Stimulated activated naive CD8-positive, alpha-beta T cell treated with anti-CD3 and anti-CD28 coated beads, Interleukin-15, amount 100 ng/mL, for 72 hours (primary cell): Measurements from ENCODE around the gene TMPRSS4.

Experiments
- ATAC-seq: fragments of 150-1000 bp; cut with Tn5 transposase; 2 replicates; pipeline ENCODE4 v1.10.0; 2021; ENCODE audit warnings: mild to moderate bottlenecking, moderate library complexity
- DNase-seq, 2 donors: peaks; one replicate each; pipeline ENCODE4 v3.0.0; 2021 to 2022
- H3K27ac Mint-ChIP-seq, 2 donors: one replicate each; pipeline ENCODE4 v1.8.0; 2022; ENCODE audit warnings: mild to moderate bottlenecking in 2 of 2, mixed read lengths in 2 of 2, moderate library complexity in 2 of 2
- H3K27me3 Mint-ChIP-seq: one replicate; pipeline ENCODE4 v1.8.0; 2022; ENCODE audit warnings: mixed read lengths
- H3K4me1 Mint-ChIP-seq: one replicate; pipeline ENCODE4 v1.8.0; 2022; ENCODE audit warnings: mild to moderate bottlenecking, mixed read lengths
- H3K4me3 Mint-ChIP-seq, 2 donors: one replicate each; pipeline ENCODE4 v1.8.0; 2022; ENCODE audit warnings: mild to moderate bottlenecking in 2 of 2, mixed read lengths in 2 of 2, moderate library complexity in 1 of 2
- H3K9me3 Mint-ChIP-seq, 2 donors: one replicate each; pipeline ENCODE4 v1.8.0; 2022; ENCODE audit warnings: mixed read lengths in 2 of 2

Gene TMPRSS4

DNA sequence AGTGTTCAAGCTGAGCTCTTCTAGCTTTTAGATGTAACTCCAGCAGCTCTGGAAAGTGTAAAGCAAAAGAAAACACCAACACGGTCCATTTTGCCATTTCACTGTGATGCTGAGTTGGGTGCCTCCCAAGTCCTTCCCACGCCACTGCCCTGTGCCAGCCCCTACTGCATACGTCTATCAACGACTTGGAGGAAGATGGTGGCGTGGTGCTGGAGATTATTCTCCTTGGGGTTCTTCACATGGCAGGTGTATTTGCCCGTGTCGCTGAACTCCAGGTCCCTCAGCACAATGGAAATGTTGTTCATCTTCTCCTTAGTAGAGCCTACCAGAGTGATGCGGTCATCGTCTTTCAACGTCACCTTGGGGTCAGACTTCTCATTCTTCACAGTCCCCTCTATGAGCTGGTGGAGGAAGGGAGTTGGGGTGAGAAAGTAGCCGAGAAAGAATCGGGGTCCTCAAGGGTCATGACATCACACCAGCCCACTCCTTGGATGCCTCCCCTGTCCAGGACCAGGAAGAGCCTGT, 66.8 kb downstream of the TMPRSS4 start:
- DNase-seq (no peak), ATAC-seq (no peak)
- peaks cover 78% of the 10 kb centered on the region for H3K27me3 Mint-ChIP-seq
- H3K4me3 Mint-ChIP-seq = no peak overlapping the region
- H3K9me3 Mint-ChIP-seq = no peaks in the 10 kb centered on the region
- no peak overlapping the region for H3K27ac Mint-ChIP-seq
- H3K4me1 Mint-ChIP-seq = peaks cover 11% of the 10 kb centered on the region

DNA sequence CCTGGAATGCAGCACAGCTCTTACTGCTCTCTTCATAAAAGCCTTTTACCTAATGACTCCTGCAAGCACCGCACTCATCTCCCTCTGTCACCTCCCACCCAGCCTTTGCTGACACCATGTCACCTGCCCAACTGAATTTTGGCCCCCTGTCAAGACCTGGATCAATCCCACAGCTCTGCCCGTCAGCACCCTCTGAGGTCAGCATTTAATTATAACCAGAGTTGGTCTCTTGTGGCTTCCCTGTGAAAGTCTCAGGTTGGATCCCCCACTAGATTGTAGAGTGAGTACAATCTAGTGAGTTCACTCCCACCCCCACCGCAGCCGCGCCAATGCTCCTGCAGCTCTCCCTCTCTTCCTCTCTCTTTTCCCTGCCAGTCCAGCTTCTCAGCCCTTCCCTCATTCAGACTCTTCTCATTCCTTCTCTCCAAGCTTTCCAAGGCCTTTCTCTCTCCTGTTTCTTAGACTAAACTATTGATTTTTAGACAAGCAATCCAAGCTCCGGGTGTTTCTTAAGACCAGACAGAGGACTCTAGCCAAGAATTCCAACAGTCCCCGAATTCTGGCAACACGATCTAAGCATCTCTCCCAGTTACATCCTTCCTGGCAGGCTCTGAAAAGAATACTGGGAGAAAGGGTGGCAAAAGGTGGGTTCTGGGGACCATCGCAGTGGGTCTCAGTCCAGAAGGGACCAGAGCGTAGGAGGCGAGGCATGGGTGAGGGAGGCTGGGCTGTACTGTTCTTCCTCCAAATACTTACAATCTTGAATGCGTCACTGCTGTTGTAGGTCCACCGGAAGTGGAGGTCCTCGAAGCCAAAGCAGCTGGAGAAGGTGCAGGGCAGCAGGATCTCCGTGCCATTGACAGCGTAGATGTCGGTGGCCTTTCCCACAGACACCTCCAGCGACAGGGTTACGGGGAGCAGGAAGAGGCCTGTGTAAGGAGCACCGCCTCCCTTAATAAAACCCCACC, 67.7 kb downstream of the TMPRSS4 start:
- no peak for DNase-seq
- Mint-ChIP-seq H3K4me1 (peaks cover 11% of the 10 kb centered on the region), H3K4me3 (peak overlapping the region in 1 of 2 donors; percentile 88), H3K27ac (no peak overlapping the region), H3K27me3 (peaks cover 72% of the 10 kb centered on the region), H3K9me3 (no peaks in the 10 kb centered on the region)
- no peak for ATAC-seq

DNA sequence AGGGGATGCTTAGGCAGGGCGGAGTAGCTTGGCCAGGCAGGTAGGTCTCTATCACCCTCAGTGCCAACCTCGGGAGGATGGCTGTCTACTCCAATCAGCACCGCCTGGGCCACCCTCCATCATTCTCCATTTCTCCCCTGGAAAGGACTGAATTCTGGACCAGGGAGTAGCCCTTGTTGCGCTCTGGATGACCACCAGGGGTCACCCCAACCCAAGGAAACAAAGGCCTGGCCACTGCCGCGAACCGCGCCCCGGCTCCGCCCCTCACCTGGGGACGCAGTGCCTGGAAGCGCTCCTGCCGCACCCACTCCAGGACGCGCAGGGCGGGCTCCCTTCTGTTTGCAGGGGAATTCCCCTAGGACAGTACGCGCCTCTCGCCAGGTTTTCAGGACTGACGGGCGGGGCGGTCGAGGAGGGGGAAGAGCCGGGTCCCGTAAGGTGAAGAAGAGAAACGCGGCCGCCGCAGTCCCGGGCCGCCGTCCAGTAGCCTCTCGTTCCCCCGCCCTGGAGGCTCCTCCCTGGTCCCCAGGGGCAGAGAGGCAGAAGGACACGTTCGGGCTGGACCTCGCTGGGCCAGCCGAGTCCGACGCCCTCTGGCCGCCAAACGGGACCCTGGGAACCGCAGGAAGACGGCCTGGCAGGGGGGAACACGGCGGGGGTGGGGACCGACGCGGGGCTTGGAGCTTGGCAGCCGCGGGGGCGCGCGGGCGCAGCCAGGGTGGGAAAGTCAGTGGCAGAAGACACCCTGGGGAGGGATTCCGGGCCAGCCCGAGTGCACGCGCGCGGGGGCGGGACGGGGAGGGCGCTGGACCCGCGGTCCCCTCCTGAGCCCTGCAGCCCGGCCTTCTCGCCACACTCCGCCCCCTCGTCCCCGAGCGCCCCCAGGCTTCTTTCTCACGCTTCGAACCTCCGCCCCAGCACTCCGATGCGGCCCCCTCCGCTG, 68.7 kb downstream of the TMPRSS4 start:
- Mint-ChIP-seq H3K27me3 (peaks cover 70% of the 10 kb centered on the region), H3K27ac (no peak overlapping the region)

DNA sequence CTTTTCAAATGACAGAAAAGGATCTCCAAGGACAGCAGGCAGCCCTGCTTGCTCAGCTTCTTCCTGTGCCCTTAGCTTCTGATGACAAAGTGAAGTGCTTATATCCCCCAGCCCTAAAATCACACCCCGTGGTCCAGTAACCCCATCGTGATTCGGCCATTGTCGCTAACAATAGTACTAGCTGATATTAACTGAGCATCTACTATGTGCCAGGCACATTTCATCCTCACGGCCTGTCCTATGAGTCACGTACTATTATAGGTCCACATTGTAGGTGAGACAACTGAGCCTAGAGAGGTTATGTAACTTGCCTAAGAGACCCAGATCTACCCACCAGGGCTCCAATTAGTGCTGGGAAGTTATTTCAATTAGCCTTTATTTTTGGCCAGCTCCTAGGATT, 69.7 kb downstream of the TMPRSS4 start:
- Mint-ChIP-seq H3K27ac (no peak overlapping the region), H3K27me3 (peaks cover 71% of the 10 kb centered on the region), H3K4me1 (peaks cover 11% of the 10 kb centered on the region), H3K4me3 (peak overlapping the region; percentile 87 to 88), H3K9me3 (no peaks in the 10 kb centered on the region)
- ATAC-seq = no peak
- DNase-seq = no peak

More for the DNA sequence above, 68.7 kb downstream of the TMPRSS4 start:
- Mint-ChIP-seq H3K4me3 (peak overlapping the region; percentile 87 to 88), H3K4me1 (peaks cover 11% of the 10 kb centered on the region), H3K9me3 (no peaks in the 10 kb centered on the region)
- ATAC-seq (peak; percentile 96), DNase-seq (peak; percentile 91 to 92)

DNA sequence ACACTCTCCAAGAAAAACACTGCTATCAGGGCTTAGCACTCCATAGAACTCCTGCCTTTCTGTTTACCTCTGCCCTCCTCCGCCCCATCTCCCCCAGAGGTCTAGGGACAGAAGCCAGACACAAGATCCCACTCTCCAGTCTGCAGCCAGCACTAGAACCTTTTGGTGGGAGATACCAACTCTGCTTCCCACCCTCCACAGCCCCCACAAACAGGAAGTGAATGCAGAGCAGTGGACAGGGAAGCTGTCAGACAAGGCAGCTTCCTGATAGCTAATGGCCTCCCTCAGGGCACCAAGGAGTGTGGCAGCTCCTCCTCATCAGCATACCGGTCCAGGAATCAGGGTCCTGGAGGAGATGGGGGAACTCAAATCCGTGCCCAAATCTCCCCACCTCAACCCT, 70.6 kb downstream of the TMPRSS4 start:
- H3K4me3 Mint-ChIP-seq = no peak overlapping the region
- DNase-seq (no peak), ATAC-seq (no peak)
- peaks cover 71% of the 10 kb centered on the region for H3K27me3 Mint-ChIP-seq
- no peak overlapping the region for H3K27ac Mint-ChIP-seq
- H3K4me1 Mint-ChIP-seq = peaks cover 11% of the 10 kb centered on the region
- no peaks in the 10 kb centered on the region for H3K9me3 Mint-ChIP-seq

DNA sequence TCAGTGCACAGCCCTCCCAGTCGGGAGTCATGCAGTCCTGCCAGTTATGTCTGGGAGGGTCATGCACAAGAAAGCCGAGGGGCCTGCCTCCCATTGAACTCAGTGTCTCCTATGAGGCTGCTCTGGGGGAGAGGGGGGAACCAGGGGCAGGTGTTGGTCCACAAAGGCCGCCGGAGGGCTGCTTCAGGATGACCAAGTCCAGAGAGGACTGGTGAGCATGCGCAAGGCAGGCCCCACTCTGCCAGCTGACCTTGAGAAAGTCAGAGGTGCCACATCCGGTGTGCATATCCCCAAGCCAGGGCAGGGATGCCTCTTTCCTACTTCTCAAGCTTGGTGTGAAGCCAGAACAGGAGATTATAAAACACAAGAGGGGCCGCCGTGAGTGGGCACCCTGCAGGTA, 71.4 kb downstream of the TMPRSS4 start:
- Mint-ChIP-seq H3K27ac (no peak overlapping the region), H3K9me3 (no peaks in the 10 kb centered on the region), H3K27me3 (peaks cover 71% of the 10 kb centered on the region), H3K4me3 (no peak overlapping the region), H3K4me1 (peaks cover 7% of the 10 kb centered on the region)
- DNase-seq = no peak
- no peak for ATAC-seq

DNA sequence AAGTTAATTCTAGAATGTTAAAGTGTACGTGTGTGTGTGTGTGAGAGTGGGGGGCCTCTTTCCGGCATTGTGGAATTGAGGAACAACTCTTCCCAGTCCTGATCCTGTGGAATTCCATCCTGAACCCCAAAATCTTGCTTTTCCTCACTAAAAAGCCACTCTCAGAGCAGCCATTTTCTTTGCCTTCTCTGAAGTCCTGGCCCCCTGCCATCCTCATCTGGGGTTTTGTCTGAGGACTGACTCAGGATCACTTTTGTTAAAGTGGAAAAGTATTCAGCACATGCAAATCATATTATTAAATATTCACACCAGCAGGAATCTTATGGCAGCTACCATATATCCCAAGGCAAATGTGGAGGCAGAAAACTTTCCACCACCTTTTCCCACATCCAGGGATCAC, 72.0 kb downstream of the TMPRSS4 start:
- H3K27me3 Mint-ChIP-seq = peaks cover 71% of the 10 kb centered on the region
- ATAC-seq (no peak), DNase-seq (no peak)
- no peak overlapping the region for H3K4me3 Mint-ChIP-seq
- H3K9me3 Mint-ChIP-seq = no peaks in the 10 kb centered on the region
- H3K27ac Mint-ChIP-seq = no peak overlapping the region
- peaks cover 12% of the 10 kb centered on the region for H3K4me1 Mint-ChIP-seq

DNA sequence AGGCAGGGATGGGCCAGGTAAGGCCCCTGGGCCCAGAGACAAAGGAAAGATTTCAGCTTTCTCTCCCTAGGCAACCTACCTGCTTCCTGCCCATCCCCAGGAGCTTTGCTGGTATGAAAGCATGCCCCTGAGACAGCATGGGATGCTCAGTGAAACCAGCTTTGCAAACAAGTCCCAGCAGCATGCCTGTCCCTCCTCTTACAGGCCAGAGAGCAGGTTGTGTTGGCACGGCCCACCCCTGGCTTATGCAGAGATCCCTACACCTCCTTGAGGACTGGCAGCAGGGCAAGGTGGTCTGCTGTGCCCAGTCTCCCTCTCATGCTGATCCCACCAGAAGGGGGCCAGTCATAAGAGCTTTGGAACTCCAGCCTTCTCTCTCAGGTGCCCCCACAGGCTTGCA, 72.6 kb downstream of the TMPRSS4 start:
- peaks cover 14% of the 10 kb centered on the region for H3K4me1 Mint-ChIP-seq
- H3K27me3 Mint-ChIP-seq = peaks cover 71% of the 10 kb centered on the region
- no peaks in the 10 kb centered on the region for H3K9me3 Mint-ChIP-seq
- no peak overlapping the region for H3K4me3 Mint-ChIP-seq
- ATAC-seq (no peak), DNase-seq (no peak)
- no peak overlapping the region for H3K27ac Mint-ChIP-seq

DNA sequence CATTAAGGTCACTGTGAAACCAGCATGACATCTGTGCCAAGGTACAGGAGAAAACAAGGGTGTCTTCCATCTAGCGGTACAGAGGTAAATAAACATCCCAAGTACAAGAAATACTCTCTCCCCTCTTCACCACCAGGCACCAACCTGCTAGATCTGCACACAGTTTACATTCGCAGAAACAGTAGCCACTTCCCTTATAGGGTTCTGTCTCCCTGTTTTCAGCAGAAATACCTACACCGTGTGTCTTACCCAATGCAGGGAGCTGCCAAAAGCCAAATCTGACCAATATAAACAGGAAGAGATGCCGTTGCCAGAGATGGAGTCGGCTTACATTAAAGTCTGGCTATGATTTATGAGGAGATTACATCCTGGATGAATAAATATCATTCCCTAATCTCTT, 74.6 kb downstream of the TMPRSS4 start:
- ATAC-seq (no peak), DNase-seq (no peak)
- H3K27me3 Mint-ChIP-seq = peaks cover 83% of the 10 kb centered on the region
- no peak overlapping the region for H3K27ac Mint-ChIP-seq
- H3K9me3 Mint-ChIP-seq = no peaks in the 10 kb centered on the region
- peaks cover 14% of the 10 kb centered on the region for H3K4me1 Mint-ChIP-seq
- H3K4me3 Mint-ChIP-seq = peak overlapping the region in 1 of 2 donors; percentile 16

DNA sequence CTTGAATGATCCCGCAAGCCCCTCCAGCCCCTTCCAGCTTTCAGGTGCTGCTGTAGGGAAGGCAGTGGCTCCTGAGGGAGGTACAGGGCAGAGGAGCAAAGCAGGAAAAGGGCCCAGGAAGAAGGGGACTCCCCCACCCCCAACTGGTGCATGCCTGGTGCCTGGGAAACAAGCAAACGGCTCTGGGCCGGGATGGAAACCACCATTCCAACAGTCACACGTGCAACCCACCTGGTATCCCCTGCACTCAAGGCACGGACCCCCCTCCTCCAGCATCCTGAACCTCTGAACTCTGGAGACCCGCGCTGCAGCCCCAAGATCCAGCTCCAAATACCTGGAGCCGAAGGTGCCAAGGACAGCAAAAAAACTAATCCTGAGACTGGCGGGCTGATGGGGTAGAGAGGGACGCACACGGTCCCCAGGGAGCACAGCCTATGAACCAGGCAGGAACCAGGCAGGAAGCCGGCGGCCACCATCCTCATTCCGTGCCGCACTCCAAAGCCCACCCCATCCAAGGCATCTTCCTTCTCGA, 75.2 kb downstream of the TMPRSS4 start:
- Mint-ChIP-seq H3K9me3 (no peaks in the 10 kb centered on the region), H3K4me1 (peaks cover 20% of the 10 kb centered on the region), H3K4me3 (peak overlapping the region; percentile 54 to 72), H3K27me3 (peaks cover 88% of the 10 kb centered on the region), H3K27ac (no peak overlapping the region)
- ATAC-seq (no peak), DNase-seq (no peak)

DNA sequence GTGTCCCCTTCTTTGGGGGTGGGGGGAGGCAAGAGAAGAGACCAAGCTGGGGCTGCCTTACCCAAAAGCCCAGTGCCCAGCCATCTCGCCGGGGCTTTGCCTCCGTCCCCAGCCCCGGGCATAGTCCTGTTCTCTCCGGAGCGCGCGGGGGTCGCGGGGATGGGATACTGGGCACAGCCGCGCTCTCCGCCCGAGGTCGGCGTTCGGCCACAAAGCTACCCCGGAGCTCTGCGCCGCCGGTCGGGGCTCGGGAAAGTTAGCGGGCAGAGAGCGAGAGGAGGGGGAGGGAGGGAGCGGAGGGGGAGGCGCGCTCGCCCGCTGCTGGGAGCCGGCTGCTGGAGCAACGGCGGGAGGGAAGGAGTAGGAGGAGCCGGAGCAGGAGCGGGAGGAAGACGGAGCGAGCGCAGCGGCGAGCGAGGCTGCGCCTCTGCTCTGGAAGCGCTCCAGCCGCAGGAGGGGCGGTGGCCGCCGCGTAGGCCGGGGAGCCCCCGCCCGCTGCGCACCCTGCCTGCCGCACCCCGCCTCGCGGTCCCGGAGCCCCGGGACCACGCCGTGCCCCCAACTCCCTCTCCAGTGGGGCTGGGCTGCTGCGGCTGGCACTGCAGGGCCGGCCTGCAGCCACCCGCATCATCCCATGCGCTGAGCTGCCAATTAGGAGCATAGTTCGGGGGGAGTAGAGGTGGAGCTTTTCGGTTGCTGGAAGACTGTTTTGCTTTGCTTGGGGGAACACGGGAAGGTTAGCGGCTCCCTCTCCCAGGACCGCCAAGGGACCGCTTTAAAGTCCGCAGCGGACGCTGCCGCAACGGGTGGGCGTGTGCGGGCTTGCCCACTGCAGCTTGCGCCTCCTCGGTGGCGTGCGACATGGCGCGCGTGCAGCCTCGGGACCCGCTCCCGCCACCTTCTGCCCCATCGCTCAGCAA, 75.9 kb downstream of the TMPRSS4 start, which contains the start of gene SCN4B:
Gene SCN4B (minus strand): TSS at position 272 of the 920 bp plus-strand sequence. CDS start 150 bp downstream, at position 122.
- Mint-ChIP-seq H3K4me3 (peak within 1 kb of the TSS; percentile 73 to 81), H3K4me1 (peaks cover 27% of the 10 kb centered on the region), H3K9me3 (no peaks in the 10 kb centered on the region), H3K27ac (peak within 1 kb of the TSS in 1 of 2 donors; percentile 52), H3K27me3 (peaks cover 88% of the 10 kb centered on the region)
- peak; percentile 59 for ATAC-seq
- DNase-seq = no peak

DNA sequence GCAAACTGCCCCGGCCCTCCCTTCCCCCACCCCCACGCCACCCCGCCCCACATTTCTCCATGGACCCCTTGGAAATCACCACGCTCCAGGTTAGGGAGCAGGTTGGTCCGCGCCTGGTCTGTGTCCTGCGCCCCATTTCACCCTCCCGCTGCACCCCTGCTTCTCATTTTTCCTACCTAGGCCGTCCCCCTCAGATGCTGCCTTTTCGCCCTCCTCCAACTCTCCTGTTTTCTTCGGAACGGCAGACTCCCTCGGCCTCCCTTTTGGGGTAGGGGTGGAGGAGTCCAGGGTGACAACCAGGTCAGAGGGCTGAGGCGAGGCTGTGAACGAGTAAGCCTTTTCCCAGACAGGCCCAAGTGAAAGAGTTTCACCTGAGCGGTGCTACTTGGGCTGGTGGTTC, 76.6 kb downstream of the TMPRSS4 start:
- H3K4me3 Mint-ChIP-seq = peak overlapping the region; percentile 73 to 81
- no peak for ATAC-seq
- H3K27me3 Mint-ChIP-seq = peaks cover 88% of the 10 kb centered on the region

DNA sequence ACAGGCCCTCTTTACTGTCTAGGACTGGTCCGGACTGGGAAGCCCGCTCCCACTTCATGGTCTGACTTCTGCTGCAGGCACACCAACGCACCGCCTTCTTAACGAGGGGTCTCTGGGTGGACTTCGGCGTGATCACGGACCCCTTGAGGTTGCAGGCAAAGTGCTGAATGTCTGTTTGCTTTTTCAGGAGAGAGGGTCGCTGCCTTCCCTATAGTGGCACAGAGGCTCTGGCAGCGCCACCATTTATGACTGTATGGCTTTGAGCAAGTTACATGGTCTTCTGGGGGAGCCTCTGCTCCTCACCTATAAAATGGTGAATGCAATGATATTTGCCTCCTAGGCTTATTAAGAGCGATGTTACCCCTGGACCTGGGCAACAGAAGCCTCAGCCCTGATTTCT, 77.1 kb downstream of the TMPRSS4 start:
- H3K4me1 Mint-ChIP-seq = peaks cover 28% of the 10 kb centered on the region
- H3K27me3 Mint-ChIP-seq = peaks cover 89% of the 10 kb centered on the region

More for the DNA sequence above, 76.6 kb downstream of the TMPRSS4 start:
- Mint-ChIP-seq H3K9me3 (no peaks in the 10 kb centered on the region), H3K27ac (peak overlapping the region in 1 of 2 donors; percentile 52), H3K4me1 (peaks cover 28% of the 10 kb centered on the region)
- DNase-seq = no peak

DNA sequence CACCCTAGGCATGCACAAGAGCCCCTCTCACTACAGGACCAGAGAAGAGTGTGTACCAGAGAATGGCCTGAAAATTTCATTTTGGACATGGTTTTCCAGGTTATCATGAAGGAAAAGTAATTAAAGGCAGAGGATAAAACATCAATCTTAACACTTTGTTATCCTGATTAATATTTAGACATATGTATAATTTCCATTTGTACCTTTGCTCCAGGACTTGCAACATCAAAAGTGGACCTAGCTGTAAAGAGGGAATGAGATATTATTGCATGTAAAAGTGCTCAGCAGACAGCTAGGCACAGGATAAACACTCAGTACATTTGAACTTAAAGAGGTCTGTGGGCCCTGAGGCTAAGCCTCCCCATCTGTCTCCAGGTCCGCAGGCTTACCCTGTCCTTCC, 77.8 kb downstream of the TMPRSS4 start:
- ATAC-seq (no peak), DNase-seq (no peak)
- Mint-ChIP-seq H3K9me3 (no peaks in the 10 kb centered on the region), H3K27me3 (peaks cover 95% of the 10 kb centered on the region), H3K27ac (no peak overlapping the region), H3K4me3 (no peak overlapping the region), H3K4me1 (peaks cover 28% of the 10 kb centered on the region)

More for the DNA sequence above, 77.1 kb downstream of the TMPRSS4 start:
- H3K4me3 Mint-ChIP-seq = peak overlapping the region; percentile 73 to 81
- no peak overlapping the region for H3K27ac Mint-ChIP-seq
- no peak for DNase-seq
- H3K9me3 Mint-ChIP-seq = no peaks in the 10 kb centered on the region
- ATAC-seq = no peak
